Activated CD4-positive, alpha-beta T cell treated with anti-CD3 and anti-CD28 coated beads, Interleukin-2, amount 50 U/mL, for 16 hours (primary cell): Measurements from ENCODE around the gene GSAP.

Source experiments
- DNase-seq: peaks from one replicate; pipeline ENCODE4 v3.0.0-alpha.2; 2020

GSAP gene

GRCh38 chr7:77271766-77272165 is 144.4 kb downstream of the GSAP start:
- DNase-seq: no peak

- DNase-seq: no peak
Observed at GRCh38 chr7:77270094-77270480, 146.1 kb downstream of the GSAP start.

- no peak for DNase-seq
Observed at GRCh38 chr7:77269360-77270093, 146.6 kb downstream of the GSAP start.

DNA sequence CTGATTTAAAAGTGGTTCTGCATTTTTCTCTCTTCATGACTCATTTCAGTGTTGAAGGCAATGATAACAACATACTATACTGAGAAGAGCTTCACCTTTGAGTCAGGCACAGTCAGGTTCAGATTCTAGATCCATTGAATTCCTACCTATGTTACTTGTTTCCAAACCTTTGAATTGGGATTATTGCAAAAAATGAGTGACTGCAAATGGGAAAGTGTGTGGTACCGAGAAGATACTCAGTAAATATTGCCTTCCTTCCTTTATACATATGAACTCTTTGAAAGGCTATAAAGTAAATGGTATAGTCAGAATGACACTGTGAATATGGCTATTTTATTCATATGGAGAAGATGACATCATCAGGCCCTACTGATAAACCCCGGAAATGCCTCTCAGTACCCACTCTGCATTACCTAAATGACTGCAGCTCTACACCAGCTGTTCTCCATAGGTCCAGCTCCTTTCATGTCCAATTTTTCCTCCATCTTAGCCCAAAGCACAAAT is 149.8 kb downstream of the GSAP start:
- peak; percentile 90 for DNase-seq

DNA sequence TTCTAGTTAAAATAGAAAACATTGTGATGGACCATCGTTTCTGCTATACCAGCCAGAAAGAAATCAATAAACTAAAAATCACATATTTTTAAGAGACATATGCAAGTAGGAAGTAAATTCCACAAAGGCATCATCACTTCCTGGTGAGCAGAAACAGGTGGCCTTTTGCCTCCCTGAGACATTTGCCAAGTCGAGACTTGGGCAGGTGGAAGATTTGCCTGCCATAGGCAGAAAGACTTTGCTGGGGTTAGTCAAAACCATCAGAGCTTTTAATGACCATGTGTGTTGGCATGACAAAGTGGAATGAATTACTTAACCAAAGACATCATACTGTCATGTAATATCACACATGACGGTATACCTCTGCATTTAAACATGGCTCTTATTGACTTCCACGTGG is 150.5 kb downstream of the GSAP start:
- DNase-seq: peak; percentile 21

- DNase-seq: no peak
Observed at GRCh38 chr7:77262316-77262715, 153.8 kb downstream of the GSAP start.
